ENCODE results near the gene GIGYF2. TPM values are rescaled to one million over a fixed set of nuclear protein-coding genes. Genes with fewer than 3 reads are reported as not detected.

GIGYF2 gene
- total and polyA plus RNA-seq, 2 of the 13 experiments (the other 11 are each of a cell fraction or from before 2014, with no cell fraction given), result 44.9 to 73.5 TPM

- peaks cover 26 to 88% of the 10 kb centered on the region in 2 experiments for H3K36me3 ChIP-seq (replicated peaks in 1 of 2; ENCODE audit: control insufficient read depth in 1 of 2, insufficient read depth in 2 of 2, low read length in 2 of 2)
- H3K4me1 ChIP-seq (ENCODE audit: insufficient read depth, low read length), result no peaks in the 10 kb centered on the region
- intact Hi-C loops (cut with micrococcal nuclease; ENCODE audit: unreplicated experiment), result no loop called here
- FAIRE-seq (no peak), ATAC-seq (no peak), DNase-seq (ENCODE audit: low spot score) (no peak)
- no peaks in the 10 kb centered on the region for H3K9me3 ChIP-seq (ENCODE audit: low read length)
- H3K27me3 ChIP-seq (ENCODE audit: control insufficient read depth in 1 of 2, insufficient read depth in 2 of 2, low read length in 2 of 2), result no peaks in the 10 kb centered on the region
- in situ Hi-C loops (cut with HindIII; ENCODE audit: extremely low pct_ligation_motif_present, low pct_unique_long_range_greater_than_20kb), result no loop called here
- TF ChIP-seq UBTF (CRISPR knock-in tag; IDR thresholded peaks at IDR 0.05) (no peak), ZNF331 (CRISPR knock-in tag; IDR thresholded peaks at IDR 0.05) (no peak), ZNF646 (CRISPR knock-in tag; IDR thresholded peaks at IDR 0.05) (no peak)
- no peaks in the 10 kb centered on the region for H3K79me2 ChIP-seq (ENCODE audit: insufficient read depth, low read length)
- H3K9ac ChIP-seq (ENCODE audit: insufficient read depth, low read depth, low read length), result no peak overlapping the region
- ChIA-PET POLR2A (no interaction called here), CTCF (ENCODE audit: low intra/inter-chr PET ratio, low total read pairs) (no interaction called here)
- WGBS (ENCODE audit: low lambda C conversion rate), result 88% methylated on average over 3 of the region's 3 CpGs
- H3K4me2 ChIP-seq (ENCODE audit: low read depth, low read length), result no peak overlapping the region
- BruUV-seq (replicated peaks), result no TSS peak
- no peak overlapping the region for H3K4me3 ChIP-seq (replicated peaks in 1 of 3; ENCODE audit: insufficient read depth in 1 of 3, low read depth in 2 of 3, low read length in 3 of 3)
- no peak overlapping the region for H2AFZ ChIP-seq (ENCODE audit: low read length)
- no peak overlapping the region for H3K27ac ChIP-seq (ENCODE audit: extremely low read length, insufficient read depth, low read length)
- no peaks in the 10 kb centered on the region for H4K20me1 ChIP-seq (ENCODE audit: insufficient read depth, low read length)
Observed at GRCh38 chr2:232815569-232815968, 118.4 kb downstream of the GIGYF2 start.
